DMS114 treated with DMSO at 0.1 percent for 48 hours (cell line): ENCODE data around the gene FAM167B.
A peak's percentile ranks its signal among the peaks of the same experiment; 100 is the strongest.
"Not testable (repeated sequence)": the region's sequence is repeated elsewhere in the genome, so short reads cannot be mapped to it uniquely, and the experiment has no call there.

ENCODE experiments used
- DNase-seq: peaks from one replicate; lab custom pipeline; 2025; ENCODE audit not compliant: unreplicated experiment; lab: John Stamatoyannopoulos, UW

FAM167B gene

DNA sequence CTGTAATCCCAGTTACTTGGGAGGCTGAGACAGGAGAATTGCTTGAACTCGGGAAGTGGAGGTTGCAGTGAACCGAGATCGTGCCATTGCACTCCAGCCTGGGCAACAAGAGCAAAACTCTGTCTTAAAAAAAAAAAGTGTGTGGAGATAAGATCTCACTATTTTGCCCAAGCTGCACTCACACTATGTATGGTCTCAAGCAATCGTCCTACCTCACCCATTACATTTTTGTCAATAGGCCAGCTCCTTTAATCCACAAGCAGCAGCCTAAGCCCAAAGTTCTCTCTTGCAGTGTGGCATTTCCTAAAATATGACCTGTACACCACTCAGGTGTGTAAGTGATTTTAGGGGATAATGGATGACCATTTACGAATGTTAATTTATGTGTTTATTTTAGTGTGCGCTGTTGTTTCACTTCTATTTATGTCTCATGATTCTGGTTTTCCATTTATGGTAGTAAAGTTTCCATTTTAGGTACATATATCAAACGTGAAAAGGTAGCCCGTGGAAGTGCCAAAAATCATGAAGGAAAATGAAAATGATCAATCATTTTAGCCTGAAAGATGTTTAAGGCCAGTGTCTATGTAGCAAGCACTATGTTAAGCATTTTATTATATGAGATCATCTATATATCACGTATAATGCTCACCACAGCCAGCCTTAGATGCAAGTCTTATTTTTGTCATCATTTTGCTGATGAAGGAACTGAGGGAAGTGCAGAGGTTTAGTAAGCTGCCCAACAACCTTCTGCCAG, 9.6 kb downstream of the FAM167B start:
- DNase-seq = no peak

DNA sequence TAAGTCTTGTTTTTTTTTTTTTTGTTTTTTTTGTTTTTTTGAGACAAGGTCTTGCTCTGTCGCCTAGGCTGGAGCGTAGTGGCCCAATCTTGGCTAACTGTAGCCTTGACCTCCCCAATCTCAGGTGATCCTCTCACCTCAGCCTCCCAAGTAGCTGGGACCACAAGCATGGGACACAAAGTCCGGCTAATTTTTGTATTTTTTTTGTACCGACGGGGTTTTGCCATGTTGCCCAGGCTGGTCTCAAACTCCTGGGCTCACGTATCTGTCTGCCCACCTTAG, 10.1 kb downstream of the FAM167B start:
- DNase-seq = no peak

DNA sequence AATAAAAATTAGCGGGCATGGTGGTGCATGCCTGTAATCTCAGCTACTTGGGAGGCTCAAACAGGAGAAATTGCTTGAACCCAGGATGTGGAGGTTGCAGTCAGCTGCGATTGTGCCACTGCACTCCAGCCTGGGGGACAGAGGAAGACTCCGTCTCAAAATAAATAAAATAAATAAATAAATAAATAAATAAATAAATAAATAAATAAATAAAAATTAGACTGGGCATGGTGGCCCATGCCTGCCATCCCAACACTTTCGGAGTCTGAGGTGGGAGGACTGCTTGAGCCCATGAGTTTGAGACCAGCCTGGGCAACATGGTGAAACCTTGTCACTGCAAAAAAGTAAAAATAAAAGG, 16.2 kb downstream of the FAM167B start:
- DNase-seq = not testable (repeated sequence)

DNA sequence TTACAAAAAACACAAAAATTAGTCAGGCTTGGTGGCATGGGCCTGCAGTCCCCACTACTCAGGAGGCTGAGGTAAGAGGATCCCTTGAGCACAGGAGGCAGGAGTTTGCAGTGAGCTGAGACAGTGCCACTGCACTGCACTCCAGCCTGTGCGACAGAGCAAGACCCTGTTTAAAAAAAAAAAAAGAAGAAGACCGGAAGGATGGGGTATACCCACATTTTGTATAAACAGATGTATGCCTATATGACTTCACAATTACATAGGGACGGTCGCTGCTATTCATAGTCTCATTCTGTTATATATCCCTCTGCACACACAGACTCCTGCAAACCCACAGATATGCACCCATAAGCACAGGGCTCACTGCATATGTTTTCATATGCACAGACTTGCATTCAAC, 16.7 kb downstream of the FAM167B start:
- DNase-seq = no peak

DNA sequence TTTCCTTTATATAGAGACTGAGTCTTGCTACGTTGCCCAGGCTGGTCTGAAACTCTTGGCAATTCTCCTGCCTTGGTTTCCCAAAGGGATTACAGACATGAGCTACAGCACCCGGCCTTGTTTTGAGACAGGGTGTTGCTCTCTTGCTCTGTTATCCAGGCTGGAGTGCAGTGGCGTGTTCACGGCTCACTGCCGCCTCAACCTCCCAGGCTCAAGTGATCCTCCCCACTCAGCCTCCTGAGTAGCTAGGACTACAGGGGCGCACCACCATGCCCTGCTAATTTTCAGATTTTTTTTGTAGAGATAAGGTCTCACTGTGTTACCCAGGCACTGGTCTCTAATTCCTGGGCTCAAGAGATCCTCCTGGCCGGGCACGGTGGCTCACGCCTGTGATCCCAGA, 18.8 kb downstream of the FAM167B start:
- DNase-seq = no peak

DNA sequence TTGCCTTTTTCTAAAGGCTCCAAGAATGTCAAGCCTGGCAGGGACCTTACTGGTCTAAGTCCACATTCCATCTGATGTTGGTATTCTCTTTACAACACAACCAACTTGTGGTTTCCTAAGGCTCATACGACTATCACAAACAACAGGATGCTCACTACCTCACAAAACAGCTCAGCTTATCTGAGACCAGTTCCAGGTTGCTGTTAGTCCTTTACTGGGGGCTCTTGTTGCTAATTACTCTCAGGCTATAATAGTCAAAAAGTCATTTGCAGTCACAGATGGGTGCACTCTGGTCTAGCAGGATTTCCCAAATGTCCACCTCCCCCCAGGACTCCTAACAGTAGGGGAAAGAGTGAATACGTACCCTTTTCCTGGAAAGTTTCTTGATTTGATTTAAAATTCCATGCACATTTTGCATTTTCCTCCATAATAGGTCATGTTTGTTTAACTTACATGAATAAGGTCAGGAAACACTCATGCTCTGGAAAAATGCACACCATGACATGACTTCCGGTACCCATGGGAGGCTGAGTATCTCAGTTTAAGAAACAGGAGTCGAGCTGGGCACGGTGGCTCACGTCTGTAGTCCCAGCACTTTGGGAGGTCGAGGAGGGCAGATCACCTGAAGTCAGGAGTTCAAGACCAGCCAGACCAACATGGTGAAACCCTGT, 20.0 kb downstream of the FAM167B start:
- no peak for DNase-seq

DNA sequence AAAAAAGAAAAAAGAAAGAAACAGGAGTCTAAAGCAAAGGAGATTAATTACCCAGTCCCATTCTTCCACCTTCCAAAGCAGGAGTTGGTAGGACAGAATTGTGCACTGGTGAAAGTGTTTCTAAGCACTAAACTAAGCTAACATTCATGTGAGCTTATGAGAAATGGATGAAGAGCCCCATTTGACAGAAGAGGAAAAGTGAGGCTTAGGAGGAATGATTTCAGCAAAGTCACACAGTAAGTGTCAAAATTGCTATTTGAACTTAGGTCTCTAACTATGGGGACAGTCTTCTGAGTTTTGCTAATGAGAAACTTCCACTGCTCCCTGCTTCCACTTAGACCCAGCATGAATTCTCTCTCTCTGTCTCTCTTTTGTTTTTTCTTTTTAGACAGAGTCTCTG, 22.7 kb downstream of the FAM167B start:
- DNase-seq = no peak

DNA sequence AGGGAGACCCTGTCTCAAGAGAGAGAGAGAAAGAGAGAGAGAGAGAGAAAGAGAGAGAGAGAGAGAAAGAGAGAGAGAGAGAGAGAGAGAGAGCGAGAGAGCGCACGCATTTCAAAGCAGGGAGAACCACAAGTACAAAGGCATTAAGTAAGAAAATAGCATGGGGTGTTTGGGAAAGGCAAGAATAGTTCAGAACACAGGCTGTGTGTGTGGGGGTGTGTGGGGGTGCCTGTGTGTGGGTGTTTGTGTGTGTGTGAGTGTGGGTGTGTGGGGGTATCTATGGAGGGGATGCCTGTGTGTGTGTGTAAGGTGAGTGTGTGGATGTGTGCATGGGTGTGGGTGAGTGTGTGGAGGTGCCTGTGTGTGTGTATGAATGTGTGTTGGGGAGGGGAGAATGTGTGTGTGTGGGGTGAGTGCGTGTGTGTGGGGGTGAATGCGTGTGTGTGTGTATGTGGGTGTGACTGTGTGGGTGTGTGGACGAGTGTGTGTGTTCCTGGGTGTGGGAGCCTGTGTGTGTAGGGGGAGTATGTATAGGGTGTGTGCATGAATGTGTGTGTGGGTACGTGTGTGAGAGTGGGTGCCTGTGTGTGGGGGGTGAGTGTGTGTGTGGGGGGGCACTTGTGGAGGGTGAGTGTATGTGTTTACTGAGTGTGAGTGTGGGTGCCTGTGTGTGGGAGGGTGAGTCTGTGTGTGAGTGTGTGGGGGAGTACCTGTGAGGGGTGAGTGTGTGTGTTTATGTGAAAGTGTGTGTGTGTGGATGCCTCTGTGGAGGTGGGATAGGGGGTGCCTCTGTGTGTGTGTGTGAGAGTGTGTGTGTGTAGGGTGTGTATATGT, 25.8 kb downstream of the FAM167B start:
- no peak for DNase-seq

DNA sequence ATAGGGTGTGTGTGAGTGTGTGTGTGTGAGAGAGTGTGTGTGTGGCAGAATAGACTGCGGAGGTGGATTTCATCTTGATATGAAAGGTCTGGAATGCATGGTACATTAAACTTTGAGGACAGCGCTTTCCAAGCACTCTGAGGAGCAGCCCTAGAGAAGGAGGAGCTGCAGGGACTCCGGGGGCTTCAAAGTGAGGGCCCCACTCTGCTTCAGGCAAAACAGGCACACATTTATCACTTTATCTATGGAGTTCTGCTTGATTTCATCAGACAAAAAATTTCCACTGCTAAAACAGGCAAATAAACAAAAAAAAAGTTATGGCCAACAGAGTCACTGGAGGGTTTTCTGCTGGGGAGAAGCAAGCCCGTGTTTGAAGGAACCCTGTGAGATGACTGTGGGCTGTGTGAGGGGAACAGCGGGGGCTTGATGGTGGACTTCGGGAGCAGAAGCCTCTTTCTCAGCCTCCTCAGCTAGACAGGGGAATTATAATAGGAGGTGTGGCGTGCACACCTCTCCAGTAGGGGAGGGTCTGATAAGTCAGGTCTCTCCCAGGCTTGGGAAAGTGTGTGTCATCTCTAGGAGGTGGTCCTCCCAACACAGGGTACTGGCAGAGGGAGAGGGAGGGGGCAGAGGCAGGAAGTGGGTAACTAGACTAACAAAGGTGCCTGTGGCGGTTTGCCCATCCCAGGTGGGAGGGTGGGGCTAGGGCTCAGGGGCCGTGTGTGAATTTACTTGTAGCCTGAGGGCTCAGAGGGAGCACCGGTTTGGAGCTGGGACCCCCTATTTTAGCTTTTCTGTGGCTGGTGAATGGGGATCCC, 26.6 kb downstream of the FAM167B start:
- DNase-seq = no peak

DNA sequence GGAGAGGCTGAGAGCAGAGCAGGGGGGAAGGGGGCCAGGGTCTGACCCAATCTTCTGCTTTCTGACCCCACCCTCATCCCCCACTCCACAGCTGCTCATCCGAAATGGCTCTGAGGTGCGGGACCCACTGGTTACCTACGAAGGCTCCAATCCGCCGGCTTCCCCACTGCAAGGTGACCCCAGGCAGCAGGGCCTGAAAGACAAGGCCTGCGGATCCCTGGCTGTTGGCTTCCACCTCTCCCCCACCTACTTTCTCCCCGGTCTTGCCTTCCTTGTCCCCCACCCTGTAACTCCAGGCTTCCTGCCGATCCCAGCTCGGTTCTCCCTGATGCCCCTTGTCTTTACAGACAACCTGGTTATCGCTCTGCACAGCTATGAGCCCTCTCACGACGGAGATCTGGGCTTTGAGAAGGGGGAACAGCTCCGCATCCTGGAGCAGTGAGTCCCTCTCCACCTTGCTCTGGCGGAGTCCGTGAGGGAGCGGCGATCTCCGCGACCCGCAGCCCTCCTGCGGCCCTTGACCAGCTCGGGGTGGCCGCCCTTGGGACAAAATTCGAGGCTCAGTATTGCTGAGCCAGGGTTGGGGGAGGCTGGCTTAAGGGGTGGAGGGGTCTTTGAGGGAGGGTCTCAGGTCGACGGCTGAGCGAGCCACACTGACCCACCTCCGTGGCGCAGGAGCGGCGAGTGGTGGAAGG, 27.8 kb downstream of the FAM167B start:
- no peak for DNase-seq

DNA sequence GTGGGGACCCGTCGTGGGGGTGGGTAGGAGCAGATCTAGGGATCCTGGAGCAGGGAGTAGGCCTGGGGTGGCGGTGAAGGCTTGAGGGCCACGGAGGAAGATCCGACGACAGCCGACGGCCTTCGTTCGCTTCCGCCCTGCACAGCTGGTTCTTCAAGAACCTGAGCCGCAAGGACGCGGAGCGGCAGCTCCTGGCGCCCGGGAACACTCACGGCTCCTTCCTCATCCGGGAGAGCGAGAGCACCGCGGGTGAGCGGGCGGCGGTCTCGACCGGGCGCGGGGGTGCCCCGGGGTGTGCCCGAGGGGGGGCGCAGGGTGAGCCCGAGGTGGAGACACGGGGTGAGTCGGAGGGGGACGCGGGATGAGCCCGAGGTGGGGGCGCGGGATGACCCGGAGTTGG, 28.4 kb downstream of the FAM167B start:
- no peak for DNase-seq

DNA sequence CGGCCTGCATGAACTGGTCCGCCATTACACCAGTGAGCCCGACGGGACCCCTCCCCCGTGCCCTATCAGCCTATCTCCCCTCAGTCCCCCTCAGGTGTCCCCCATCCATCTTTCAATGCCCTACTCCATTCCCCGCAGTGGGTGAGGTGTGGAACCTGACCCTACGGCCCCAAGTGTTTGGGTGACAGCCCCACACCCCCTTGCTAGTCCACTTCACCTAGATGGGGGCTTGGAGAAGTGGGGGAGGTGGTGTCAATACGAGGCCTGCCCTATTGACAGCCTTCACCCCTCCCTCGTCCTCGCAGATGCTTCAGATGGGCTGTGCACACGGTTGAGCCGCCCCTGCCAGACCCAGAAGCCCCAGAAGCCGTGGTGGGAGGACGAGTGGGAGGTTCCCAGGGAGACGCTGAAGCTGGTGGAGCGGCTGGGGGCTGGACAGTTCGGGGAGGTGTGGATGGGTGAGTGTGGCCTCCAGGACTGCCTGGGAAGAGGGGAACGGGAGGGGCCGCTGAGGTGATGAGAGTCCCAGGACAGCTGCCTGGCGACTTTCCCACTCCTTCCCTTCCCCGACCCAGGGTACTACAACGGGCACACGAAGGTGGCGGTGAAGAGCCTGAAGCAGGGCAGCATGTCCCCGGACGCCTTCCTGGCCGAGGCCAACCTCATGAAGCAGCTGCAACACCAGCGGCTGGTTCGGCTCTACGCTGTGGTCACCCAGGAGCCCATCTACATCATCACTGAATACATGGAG, 29.2 kb downstream of the FAM167B start:
- no peak for DNase-seq

DNA sequence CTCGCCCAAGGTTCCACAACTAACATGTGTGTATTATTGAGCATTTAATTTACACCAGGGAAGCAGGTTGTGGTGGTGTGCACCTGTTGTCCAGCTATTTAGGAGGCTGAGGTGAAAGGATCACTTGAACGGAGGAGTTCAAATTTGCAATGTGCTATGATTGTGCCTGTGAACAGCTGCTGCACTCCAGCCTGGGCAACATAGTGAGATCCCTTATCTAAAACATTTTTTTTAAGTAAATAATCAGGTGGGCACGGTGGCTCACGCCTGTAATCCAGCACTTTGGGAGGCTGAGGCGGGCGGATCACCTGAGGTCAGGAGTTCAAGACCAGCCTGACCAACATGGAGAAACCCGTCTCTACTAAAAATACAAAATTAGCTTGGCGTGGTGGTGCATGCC, 37.8 kb downstream of the FAM167B start:
- DNase-seq = not testable (repeated sequence)

DNA sequence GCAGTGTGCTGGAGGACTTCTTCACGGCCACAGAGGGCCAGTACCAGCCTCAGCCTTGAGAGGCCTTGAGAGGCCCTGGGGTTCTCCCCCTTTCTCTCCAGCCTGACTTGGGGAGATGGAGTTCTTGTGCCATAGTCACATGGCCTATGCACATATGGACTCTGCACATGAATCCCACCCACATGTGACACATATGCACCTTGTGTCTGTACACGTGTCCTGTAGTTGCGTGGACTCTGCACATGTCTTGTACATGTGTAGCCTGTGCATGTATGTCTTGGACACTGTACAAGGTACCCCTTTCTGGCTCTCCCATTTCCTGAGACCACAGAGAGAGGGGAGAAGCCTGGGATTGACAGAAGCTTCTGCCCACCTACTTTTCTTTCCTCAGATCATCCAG, 38.6 kb downstream of the FAM167B start:
- DNase-seq = no peak

DNA sequence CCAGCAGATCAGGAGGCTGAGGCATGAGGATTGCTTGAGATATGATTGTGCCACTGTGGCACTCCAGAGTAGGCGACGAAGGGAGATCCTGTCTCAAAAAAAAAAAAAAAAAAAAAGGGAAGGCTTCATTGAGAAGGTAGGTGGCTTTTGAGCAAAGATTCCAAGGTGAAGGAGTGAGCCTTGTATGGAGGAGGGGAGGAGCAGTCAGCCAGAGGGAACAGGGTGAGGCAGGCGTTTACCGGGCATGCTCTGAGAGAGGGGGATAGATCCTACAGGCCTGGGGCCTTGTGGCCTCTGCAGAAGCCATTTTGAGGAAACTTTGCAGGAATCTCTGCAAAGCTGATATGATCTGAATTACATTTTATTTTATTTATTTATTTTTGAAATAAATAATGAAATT, 39.7 kb downstream of the FAM167B start:
- DNase-seq = no peak

DNA sequence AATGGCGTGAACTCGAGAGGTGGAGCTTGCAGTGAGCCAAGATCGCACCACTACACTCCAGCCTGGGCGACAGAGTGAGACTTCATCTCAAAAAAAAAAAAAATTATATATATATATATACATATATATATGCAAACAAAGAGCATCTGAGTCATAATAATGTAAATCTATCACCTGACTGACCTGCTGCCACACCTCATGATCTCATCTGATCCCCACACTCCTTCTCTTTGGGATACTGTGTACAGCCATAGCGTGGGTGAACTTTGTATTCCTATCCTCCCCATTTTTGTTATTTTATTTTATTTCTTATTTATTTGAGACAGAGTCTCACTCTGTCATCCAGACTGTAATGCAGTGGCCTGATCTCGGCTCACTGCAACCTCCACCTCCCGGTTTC, 42.2 kb downstream of the FAM167B start:
- no peak for DNase-seq

DNA sequence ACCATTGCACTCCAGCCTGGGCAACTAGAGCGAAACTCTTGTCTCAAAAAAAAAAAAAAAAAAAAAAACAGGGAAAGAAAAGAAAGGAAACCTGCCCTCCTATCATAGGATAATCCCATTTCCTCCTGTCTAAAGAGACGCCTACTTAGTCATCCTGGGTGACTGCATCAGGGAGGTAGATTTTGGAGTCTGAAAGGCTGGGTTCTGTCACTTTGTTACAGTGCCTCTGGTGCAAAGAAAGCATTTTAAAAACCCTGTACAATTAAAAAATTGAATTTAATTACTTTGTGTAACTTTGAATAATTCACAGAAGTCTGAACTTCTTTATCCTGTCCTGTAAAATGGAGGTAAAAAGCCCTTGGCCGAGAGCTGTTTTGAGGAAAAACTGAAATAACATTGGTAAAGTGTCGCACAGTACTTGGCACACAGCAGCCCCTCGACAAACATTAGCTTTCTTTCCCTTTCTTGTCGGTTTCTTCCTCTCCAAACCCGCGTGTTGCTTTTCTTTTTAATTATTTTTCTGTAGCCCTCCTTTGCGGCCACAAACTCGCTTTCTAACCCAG, 44.2 kb downstream of the FAM167B start:
- DNase-seq = no peak

DNA sequence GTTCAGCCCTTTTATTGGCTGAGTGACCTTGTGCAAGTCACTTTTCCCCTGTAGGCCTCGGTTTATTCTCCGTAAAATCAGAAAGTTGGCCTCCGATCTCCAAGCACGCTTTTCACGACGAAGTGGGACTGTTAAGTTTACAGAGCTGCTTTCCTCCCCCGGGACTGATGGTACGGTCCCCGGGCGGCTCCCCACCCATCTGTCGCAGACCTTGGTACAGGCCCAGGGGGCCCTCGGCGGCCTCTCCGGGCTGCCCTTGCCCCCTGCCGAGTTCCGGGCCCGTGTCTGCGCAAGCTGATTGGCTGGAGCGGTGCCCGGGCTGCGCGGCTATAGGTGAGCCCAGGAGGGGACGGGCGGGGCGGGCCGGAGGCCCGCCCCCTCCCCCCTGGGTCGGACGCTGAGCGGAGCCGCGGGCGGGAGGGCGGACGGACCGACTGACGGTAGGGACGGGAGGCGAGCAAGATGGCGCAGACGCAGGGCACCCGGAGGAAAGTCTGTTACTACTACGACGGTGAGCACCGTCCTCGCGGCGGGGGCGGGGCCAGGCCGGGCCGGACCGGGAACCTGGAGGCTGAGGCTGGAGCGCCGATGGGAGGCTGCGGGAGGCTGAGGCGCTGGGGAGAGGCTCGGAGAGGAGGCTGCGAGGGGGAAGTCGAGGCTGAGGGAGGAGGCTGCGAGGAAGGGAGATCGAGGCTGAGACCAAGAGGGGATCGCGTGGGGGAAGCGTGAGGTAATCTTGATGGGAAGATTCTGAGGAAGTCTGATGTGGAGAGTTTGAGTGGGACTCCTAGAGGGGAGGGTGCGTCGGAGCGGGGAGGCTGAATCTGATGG, 44.9 kb downstream of the FAM167B start, which contains the start of gene HDAC1:
TSS of gene HDAC1 (plus strand) at position 376 of the 831 bp plus-strand sequence. CDS start at position 463, 87 bp downstream.
- peak; percentile 73 for DNase-seq

DNA sequence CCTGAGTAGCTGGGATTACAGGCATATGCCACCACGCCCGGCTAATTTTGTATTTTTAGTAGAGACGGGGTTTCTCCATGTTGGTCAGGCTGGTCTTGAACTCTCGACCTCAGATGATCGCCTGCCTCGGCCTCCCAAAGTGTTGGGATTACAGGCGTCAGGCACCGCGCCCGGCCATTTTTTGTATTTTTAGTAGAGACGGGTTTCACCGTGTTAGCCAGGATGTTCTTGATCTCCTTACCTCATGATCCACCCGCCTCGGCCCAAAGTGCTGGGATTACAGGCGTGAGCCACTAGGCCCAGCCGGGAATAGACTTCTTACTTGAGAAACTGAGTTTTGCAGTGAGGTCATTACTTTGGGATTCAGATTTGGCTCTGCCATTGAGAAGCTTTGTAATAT, 51.2 kb downstream of the FAM167B start:
- DNase-seq = not testable (repeated sequence)
